HG02943 (cell line): Measurements from ENCODE around the gene ZNF157.

Experiments
- ATAC-seq: cut with Tn5 transposase; IDR thresholded peaks from one replicate; pipeline ENCODE4 v1.9.1; 2021; ENCODE audit warnings: mild to moderate bottlenecking, low read depth, moderate library complexity; ENCODE audit not compliant: unreplicated experiment

Gene ZNF157

GRCh38 chrX:47446431-47446830 lies 76.1 kb downstream of the ZNF157 start:
- ATAC-seq: no peak

- ATAC-seq: no peak
These were observed 76.6 kb downstream of the ZNF157 start for GRCh38 chrX:47446971-47447370.

GRCh38 chrX:47447607-47448006 lies 77.2 kb downstream of the ZNF157 start:
- ATAC-seq: no peak

GRCh38 chrX:47448165-47448806 lies 77.9 kb downstream of the ZNF157 start:
- ATAC-seq: no peak

DNA sequence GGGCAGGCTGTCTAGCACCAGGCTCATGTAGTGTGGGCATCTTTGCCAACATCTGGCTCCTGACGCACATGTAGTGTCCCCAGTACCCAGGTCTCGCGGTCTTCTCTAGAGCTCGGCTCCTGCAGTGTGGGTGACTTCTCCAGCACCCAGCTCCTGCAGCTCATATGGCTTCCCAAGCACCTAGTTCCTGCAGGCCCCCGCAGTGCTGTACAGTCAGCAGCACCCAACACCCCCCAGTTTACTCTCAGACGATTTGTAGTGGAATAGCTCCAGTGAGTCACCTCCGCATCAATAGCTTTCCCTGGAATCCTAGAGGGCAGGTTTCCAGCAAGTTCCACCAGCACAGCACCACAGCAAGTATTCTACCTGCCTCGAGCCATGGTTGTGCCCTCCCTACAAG lies 81.7 kb downstream of the ZNF157 start:
- ATAC-seq: no peak

- ATAC-seq: no peak
These were observed 85.7 kb downstream of the ZNF157 start for GRCh38 chrX:47456080-47456479.

DNA sequence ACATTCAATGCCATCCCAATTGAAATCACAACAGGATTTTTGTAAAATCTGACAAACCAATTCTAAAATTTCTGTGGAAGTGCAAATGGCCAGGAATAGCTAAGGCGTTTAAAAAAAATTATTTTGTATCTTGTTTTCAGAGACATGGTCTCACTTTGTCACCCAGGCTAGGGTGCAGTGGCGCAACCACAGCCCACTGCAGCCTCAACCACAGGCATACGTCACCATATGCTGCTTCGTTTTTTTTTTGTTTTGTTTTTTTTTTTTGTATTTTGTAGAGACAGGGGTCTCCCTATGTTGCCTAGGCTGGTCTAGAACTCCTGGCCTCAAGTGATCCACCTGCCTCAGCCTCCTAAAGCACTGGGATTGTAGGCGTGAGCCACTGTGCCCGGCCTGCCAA lies 88.2 kb downstream of the ZNF157 start:
- ATAC-seq: no peak

- no peak for ATAC-seq
These were observed 90.2 kb downstream of the ZNF157 start for GRCh38 chrX:47460561-47460960.
